HG02884 (cell line): ENCODE results near the gene UNC5C.

Source experiments
- ATAC-seq: cut with Tn5 transposase; IDR thresholded peaks from one replicate; pipeline ENCODE4 v1.9.1; 2021; ENCODE audit warnings: mild to moderate bottlenecking, moderate library complexity; ENCODE audit not compliant: unreplicated experiment

Gene UNC5C

DNA sequence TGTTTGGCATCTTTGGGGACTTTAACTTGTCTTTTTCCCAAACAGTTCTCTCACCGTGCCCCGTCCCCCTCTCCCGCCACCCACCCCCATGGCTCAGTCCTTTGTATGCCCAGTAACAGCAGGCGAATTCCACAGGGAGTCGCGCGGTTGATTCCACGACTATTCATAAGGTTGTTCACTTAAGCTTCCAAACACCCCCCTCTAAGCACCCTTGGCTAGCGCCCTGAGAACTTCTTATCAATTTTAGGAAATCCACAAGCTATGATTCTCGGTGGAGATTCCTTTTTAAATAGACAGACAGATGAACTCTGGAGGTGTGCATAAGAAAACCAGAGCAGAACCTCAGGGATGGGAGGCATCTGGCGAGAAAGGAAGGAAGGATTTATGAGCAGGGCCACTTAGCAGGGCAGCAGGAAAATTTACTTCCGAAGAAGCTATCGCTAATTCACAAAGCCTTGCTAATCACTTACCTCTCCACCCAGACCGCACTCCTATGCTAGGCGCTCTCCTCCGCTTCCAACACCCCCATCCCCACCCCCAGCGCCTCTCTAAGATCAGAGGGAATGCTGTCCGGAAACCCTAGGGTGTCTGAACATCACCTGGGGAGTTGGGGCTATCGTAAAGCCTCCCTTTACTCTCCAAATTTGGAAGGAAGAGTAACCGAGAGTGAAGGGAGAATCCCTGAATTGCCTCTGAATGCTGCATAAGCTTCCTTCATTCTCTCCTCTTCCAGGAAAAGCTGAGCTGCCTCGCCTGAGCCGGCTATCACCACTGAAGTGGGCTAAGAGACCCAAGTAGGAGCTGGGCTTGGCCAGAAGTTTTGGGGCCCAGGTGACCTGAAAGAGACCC, 1.7 kb downstream of the UNC5C start:
- no peak for ATAC-seq

DNA sequence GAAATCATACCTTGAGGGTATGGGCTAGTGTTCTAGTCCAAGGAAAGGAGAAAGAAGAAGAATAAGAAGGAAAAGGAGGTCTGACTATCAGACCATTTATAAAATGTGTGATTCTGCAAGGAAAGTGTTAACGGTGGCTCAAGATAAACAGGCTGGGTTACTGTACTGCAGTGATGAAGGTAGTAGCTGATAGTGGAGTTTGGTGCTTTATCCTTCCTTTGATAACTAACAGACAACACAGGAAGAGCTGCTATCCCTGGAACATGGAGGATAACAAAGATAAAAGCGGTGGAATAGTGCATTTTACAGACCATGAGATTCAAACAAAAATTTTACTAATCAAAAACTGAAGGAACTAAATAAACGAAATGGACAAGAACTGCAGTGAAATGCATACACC, 2.6 kb downstream of the UNC5C start:
- ATAC-seq: no peak

DNA sequence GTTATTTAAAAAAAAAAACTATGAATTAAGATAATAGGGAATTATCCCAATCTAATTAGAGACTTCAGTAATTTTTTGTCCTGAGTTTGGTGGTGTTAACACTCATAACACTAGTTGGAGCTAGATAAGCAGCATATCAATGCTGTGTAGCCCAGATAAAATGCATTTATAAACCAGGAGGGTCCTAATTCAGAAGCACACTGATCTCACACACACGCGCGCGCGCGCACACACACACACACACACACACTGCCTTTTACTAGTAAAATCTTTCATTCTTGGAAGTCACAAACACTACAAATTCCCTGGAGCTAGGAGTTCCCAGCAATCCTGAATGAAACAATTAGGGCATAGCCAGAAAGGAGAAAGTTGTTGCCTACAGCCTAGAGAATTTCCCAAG, 3.2 kb downstream of the UNC5C start:
- no peak for ATAC-seq

GRCh38 chr4:95544113-95545103, 4.4 kb downstream of the UNC5C start:
- ATAC-seq: no peak

DNA sequence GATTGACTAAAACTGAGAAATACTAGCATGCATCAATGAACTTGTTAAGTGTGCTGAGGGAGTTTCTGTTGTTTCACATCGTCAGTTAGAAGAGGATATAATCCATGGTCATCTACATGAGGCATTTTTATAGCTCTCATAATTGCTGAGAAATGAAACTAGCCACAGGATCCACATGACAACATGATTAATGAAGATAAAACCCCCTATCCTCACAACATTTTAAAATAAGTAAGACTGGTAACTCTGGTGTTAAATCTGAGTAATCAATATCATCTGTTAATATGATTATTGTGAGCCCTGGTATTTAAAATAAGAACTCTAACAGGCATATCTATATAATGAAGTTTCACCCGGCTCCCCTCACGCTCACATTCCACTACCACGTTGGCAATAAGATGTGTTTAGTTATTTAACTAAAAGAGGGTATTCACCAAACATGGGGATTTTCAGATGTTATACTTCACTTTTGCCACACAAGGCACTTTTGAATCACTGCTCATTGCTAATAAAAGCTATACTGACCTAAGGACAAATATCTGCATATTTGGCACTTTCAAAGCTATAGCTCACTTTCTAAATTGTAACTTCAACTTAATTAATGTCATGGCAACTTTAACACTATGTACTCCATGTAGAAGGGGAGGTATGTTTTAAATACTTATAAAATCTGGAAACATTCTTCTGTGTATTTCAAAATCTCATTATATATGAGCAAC, 6.7 kb downstream of the UNC5C start:
- ATAC-seq: peak; percentile 69

DNA sequence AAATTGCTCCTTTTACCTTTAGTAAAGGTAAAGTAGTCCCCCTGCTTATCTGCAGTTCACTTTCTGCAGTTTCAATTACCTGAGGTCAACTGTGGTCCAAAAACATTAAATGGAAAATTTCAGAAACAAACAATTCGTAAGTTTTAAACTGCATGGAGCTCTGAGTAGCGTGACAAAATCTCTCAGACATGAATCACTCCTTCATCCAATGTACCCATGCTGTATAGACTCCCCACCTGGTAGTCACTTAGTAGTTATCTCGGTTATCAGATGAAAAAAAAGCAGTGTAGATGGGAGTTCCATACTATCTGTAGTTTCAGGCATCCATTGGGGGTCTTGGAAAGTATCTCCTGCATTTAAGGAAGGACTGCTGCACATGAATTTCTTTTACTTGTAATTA, 7.7 kb downstream of the UNC5C start:
- ATAC-seq: no peak

GRCh38 chr4:95540227-95540626, 8.5 kb downstream of the UNC5C start:
- ATAC-seq: no peak

GRCh38 chr4:95539106-95539505, 9.7 kb downstream of the UNC5C start:
- ATAC-seq: no peak

- ATAC-seq: no peak
Measured at GRCh38 chr4:95537863-95538488, 10.8 kb downstream of the UNC5C start.

DNA sequence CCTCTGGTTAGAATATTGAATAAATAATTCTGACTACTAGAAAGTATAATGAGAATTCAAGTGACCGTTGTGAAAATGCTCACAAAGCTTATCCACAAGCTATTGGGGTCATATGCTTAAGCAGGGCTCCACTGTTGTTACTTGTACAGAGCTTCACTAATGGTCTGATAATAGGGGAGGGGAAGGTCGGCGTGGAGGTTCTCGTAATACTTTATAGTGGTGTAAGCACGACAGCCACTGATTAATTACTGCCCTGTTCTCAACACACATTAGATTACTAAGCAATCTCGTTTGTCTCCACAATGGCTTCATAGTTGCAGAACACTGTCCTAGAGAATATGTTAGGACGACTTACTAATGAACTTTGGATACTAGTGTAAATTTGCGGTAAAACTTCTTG, 11.6 kb downstream of the UNC5C start:
- ATAC-seq: no peak

DNA sequence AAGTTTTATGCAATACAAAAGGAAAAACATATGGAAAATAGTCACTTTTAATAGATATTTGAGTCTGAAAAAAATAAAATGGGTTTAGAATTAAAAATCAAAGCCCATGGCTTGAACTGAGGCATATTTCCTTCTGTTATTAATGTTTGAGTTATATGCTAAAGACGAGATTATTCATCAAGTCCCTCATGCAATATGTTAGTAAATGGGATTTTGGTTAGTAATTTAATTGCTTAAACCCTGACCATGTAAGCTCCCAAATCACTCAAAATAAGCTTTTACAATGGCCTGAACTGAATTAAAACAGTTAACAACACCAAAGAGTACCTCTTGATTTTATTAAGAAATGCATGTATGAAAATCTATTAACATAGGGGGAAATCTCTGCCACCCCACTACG, 12.1 kb downstream of the UNC5C start:
- no peak for ATAC-seq

GRCh38 chr4:95535180-95535579, 13.6 kb downstream of the UNC5C start:
- ATAC-seq: no peak

DNA sequence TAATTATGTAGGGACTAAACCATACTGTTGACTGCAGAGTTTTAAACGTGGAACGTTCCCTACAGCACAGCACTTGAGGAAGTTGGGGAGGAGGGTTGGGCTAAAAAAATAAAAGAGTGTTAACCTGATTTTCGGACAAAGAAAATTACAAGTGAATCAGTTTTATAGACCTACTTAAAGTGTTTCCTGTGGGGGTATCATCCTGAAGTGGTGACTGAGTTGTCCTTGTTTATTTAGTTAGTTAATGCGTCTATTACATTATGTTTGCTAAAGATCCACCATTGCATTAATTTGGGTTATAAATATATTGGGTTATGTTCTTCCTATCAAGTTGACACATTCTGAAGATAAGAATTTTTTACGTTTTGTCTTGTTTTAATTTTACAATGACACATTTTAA, 14.7 kb downstream of the UNC5C start:
- no peak for ATAC-seq

DNA sequence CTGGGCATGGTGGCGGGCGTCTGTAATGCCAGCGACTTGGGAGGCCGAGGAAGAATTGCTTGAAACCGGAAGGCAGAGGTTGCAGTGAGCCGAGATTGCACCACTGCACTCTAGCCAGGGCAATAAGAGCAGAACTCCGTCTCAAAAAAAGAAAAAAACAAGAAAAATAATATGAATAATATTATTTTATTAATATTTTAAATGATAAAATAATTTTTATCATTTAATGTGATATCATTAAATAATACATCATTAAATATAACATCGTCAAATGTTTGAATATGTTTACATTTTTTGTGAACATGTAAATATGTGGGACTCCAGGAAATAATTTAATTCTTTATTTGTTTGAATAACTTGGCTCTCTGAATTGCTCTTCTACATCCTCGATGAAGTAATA, 15.5 kb downstream of the UNC5C start:
- ATAC-seq: no peak

DNA sequence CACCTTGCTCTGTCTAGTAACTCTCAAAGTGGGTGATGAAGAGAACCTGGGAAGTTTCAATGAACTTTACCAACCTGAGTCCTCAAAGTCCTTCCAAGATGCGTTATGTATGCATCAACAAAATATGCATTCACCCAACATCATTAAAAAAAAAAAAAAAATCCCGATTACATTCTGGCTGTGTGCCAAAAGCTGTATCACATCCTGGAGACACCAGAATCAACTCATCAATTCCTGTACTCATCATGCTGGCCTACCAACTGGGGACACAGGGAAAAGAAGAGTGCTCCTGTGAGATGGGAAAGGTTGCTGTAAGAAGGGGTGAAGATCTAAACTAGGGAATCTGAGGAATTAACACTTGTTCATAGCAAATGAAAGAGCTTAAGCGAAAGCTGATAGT, 16.5 kb downstream of the UNC5C start:
- no peak for ATAC-seq

GRCh38 chr4:95531141-95531540, 17.6 kb downstream of the UNC5C start:
- no peak for ATAC-seq

DNA sequence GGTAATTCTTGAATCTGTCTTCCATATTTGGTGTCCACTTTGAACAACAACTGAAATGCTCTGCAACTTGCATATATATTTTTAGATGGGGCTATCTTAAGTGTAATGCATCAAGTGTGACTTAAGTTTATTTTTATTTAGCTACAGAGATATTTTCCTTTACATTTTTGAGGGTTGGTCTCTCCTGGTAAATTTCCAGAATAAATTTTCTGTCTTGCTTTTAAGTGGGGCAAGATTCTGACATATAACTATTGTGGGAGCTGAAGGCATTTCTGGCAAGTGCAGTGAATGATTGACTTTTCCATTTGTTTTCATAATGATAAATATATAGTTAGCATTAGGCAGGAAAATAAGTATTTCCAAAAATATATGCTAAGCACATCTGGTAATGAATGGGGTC, 18.8 kb downstream of the UNC5C start:
- no peak for ATAC-seq

DNA sequence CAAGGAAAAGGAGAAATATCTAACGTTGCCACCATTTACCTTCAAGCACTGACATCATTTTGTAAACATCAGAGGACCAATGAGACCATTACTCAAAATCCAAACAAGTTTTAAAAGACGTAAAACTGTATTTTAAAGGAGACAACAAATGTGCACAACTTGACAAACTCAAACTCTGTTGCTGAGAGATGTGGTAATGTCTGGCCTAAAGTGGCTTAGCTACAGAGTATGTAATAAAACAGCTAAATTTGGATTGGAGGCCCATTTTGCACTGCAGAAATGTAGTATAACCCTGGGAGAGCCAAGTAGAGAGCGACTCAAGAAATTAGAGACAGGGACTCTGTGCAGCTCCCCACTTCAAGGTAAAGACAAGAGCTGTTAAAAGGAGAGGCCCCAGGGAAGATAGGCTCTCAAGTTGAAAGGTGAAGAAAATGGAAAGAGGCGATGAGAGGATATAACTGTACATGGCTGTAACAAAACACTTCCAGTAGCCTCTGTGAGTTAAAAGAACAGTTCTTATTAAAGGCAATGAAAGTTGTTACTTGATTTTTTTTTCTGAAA, 20.3 kb downstream of the UNC5C start:
- ATAC-seq: no peak

DNA sequence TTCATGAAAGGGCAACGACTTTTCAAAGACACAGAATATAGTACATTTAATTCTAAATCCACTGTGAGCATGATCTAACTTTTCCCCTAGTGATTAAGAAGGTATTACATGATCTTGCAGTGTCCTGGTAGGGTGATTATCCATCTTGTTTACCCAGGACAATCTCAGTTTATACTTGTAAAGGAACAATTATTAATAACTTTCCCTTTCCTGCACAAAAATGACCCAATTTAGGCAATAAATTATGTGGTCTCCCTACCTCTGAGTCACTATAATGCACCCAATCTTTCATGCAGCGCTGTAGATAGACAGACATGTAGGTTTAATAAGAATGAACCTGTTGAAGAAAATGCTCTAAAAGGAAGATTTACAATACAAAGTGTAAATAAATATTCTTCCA, 22.7 kb downstream of the UNC5C start:
- ATAC-seq: no peak

DNA sequence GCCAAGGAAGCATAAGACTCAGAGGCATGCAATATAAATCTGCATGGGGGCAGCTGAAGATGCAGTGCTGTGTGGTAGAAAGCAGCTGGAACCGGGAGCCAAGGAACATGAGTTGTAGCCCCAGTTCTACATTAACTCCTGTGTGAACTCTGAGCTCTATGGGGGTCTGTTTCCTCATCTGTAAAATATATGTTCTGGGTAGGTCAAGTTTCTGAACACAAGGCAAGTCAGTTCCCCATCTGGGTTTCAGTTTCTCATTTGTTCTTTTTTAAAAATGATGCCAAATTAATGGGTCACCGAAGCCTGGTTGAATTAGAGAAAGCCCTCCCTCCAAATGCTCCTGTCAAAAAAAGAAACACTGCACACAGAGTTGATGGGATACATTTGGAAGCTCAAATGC, 24.0 kb downstream of the UNC5C start:
- ATAC-seq: no peak
